Skeletal muscle satellite cell (primary cell): Measurements from ENCODE around the gene PRDM13.

Experiments used
- H3K27me3 ChIP-seq: 2 replicates; pipeline ENCODE4 v1.7.0; 2013; ENCODE audit warnings: low read length; ENCODE audit not compliant: control insufficient read depth, insufficient read depth
- H3K36me3 ChIP-seq: 2 replicates; pipeline ENCODE4 v1.7.0; 2013; ENCODE audit warnings: mild to moderate bottlenecking, control low read depth, low read length; ENCODE audit not compliant: insufficient read depth
- H3K4me1 ChIP-seq: 2 replicates; pipeline ENCODE4 v1.7.0; 2013; ENCODE audit warnings: low read length; ENCODE audit not compliant: control insufficient read depth, insufficient read depth
- H3K4me2 ChIP-seq: 2 replicates; pipeline ENCODE4 v1.7.0; 2013; ENCODE audit warnings: mild to moderate bottlenecking, low read length
- H3K4me3 ChIP-seq: 2 replicates; pipeline ENCODE4 v1.7.0; 2013; ENCODE audit warnings: low read length
- H3K9ac ChIP-seq: 2 replicates; pipeline ENCODE4 v1.7.0; 2013; ENCODE audit warnings: mild to moderate bottlenecking, low read depth, low read length, moderate library complexity
- H3K9me3 ChIP-seq: replicated peaks from 2 replicates; pipeline ENCODE4 v1.7.0; 2013; ENCODE audit warnings: mild to moderate bottlenecking, control low read depth, low read length

Gene PRDM13

DNA sequence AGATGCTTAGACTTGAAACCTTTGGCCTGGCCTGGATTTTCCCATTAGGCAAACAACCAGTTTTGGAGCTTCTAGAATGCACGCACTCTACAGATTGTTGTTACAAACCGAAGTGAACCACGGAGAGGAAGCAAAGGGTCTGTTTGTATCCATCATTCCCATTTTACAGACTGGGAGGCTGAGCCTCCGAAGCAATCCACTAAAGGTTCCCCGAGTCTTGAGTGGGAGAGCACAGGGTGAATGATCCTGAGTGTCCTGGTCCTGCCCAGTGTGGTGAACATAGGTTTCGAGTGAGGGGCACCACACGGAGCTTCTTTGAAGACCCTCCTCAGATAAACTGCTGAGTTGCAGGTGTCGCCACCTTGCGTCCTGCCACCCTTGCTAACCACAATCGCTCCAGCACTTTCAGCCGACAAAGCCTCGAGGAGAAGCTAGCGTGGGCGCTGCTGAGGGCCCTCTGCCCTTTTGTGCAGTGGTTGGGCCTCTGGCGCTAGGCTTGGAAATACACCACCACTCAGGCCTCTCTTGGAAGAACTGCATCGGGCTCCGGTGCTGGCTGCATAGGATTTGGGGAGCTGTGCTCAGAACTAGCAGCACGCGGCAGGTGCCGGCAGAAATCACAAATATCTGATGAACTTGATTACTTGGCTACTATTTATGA, 1.4 kb upstream of the PRDM13 start:
- Histone ChIP-seq H3K4me1 (peaks cover 13% of the 10 kb centered on the region), H3K4me2 (no peak overlapping the region), H3K9ac (no peak overlapping the region), H3K27me3 (peaks cover 99% of the 10 kb centered on the region), H3K4me3 (no peak overlapping the region), H3K9me3 (no peaks in the 10 kb centered on the region), H3K36me3 (no peaks in the 10 kb centered on the region)

- Histone ChIP-seq H3K9me3 (no peaks in the 10 kb centered on the region), H3K4me3 (no peak overlapping the region)
Observed at GRCh38 chr6:99605911-99606655, 550 bp upstream of the PRDM13 start.

GRCh38 chr6:99607416-99608036, 893 bp downstream of the PRDM13 start:
- Histone ChIP-seq H3K27me3 (peaks cover 100% of the 10 kb centered on the region), H3K4me3 (no peak overlapping the region), H3K9me3 (no peaks in the 10 kb centered on the region), H3K4me2 (no peak overlapping the region), H3K9ac (no peak overlapping the region), H3K36me3 (no peaks in the 10 kb centered on the region), H3K4me1 (peaks cover 13% of the 10 kb centered on the region)

More at GRCh38 chr6:99605911-99606655, 550 bp upstream of the PRDM13 start:
- Histone ChIP-seq H3K36me3 (no peaks in the 10 kb centered on the region), H3K27me3 (peaks cover 100% of the 10 kb centered on the region), H3K9ac (no peak overlapping the region), H3K4me2 (no peak overlapping the region), H3K4me1 (peaks cover 13% of the 10 kb centered on the region)

DNA sequence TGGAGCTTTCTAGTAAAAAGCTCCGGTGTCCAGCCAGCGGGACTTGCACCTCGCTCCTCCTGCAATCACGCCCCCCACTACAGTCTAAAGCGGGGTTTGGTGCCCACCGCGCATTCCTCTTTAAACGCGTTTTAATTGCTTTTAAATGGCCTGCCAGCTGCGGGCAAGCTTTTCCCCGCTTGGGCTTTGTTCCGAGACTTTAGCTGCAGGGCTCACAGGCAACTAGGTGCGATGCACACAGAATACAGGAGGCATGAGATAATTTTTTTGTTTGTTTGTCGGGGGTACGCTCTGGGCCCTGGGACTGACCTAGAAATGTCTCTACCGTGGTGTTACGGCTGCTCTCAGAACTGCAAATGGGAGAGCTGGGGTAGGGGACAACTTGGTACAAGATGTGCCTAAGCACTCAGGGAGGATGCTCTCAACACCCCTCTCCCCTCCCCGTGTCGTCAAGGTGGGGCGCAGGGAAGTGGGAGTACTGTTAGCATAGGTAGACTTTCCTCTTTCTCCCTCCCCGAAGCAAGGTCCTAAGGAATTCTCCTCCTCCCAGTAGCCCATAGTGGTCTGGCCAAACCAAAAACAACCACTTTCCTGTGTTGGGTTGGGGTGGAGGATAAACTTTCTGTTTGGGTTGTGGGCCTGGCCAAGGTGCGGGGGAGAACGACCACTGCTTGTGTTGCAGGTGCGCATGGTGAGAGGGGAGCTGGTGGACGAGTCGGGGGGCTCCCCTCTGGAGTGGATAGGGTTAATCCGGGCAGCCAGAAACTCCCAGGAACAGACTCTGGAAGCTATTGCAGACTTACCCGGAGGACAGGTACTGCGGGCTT, 1.6 kb downstream of the PRDM13 start:
- peaks cover 100% of the 10 kb centered on the region for H3K27me3 ChIP-seq
- H3K9ac ChIP-seq: no peak overlapping the region
- peaks cover 13% of the 10 kb centered on the region for H3K4me1 ChIP-seq
- no peak overlapping the region for H3K4me3 ChIP-seq
- no peaks in the 10 kb centered on the region for H3K9me3 ChIP-seq
- no peaks in the 10 kb centered on the region for H3K36me3 ChIP-seq
- H3K4me2 ChIP-seq: no peak overlapping the region

DNA sequence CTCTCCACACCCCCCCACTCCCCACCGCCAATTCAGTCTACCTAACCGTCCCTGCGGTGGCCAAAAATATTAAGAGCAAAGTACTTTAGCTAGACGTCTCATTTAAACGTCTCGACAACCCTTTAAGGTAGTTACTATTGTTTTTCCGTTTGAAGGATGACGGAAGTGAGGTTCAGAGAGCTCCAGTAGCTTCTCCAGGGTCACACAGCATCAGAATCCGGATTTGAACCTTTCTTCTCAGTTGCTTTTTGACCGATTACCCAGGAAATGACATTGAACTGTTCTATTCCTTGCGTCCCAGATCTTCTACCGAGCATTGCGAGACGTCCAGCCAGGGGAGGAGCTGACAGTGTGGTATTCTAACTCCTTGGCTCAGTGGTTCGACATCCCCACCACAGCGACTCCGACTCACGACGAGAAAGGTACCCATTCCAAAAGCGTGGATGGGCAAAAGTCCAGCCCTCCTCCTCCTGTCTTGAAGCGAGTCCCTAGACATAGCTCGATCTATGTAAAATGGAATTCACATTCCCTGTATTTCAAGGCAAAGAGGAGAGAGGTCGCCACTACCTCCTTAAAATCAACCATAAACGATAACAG, 2.4 kb downstream of the PRDM13 start:
- peaks cover 96% of the 10 kb centered on the region for H3K27me3 ChIP-seq
- H3K4me1 ChIP-seq: peaks cover 10% of the 10 kb centered on the region
- no peak overlapping the region for H3K4me3 ChIP-seq
- H3K9ac ChIP-seq: no peak overlapping the region
- H3K4me2 ChIP-seq: no peak overlapping the region
- no peaks in the 10 kb centered on the region for H3K9me3 ChIP-seq
- no peaks in the 10 kb centered on the region for H3K36me3 ChIP-seq

GRCh38 chr6:99609905-99610489, 3.4 kb downstream of the PRDM13 start:
- Histone ChIP-seq H3K4me2 (no peak overlapping the region), H3K4me3 (no peak overlapping the region), H3K27me3 (peaks cover 96% of the 10 kb centered on the region), H3K36me3 (no peaks in the 10 kb centered on the region), H3K9me3 (no peaks in the 10 kb centered on the region), H3K9ac (no peak overlapping the region), H3K4me1 (peaks cover 15% of the 10 kb centered on the region)

- Histone ChIP-seq H3K4me3 (no peak overlapping the region), H3K9me3 (no peaks in the 10 kb centered on the region), H3K4me2 (no peak overlapping the region), H3K27me3 (peaks cover 96% of the 10 kb centered on the region), H3K36me3 (no peaks in the 10 kb centered on the region), H3K4me1 (peaks cover 15% of the 10 kb centered on the region), H3K9ac (no peak overlapping the region)
Observed at GRCh38 chr6:99611148-99611547, 4.5 kb downstream of the PRDM13 start.

DNA sequence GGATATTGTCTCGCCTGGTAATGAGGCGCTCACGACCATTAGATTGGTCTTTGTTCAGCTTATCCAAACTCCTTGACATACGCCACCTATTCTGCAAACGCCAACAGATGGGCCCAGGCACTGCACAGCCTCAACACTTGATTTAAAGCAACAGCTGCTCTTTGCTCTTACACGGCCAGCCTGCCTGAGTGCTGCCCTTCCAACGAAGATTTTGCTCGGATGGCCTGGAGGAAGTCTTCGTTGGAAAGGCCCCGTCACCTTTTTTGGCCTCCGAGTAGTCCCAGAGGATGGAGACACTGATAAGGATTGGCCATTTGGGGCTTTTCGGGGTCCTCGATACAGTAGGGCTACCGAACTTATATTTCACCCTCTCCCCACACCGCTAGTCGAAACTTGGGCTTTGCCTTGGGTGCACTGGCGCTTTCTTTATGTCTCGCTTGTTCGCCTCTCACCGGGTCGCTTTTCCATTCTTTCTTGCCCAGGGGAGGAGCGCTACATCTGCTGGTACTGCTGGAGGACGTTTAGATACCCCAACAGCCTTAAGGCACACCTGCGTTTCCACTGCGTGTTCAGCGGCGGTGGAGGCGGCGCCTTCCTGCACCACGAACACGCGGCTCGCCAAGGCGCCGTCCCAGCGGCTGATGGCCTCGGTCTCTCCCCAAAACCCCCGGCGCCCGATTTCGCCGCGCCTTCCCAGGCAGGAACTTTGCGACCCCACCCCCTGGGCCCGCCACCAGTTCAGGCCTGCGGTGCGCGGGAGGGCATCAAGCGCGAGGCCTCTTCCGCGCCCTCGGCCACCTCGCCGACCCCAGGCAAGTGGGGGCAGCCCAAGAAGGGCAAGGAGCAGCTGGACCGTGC, 6.1 kb downstream of the PRDM13 start:
- Histone ChIP-seq H3K4me2 (peak overlapping the region; percentile 75), H3K27me3 (peaks cover 96% of the 10 kb centered on the region), H3K9ac (no peak overlapping the region), H3K4me1 (peaks cover 15% of the 10 kb centered on the region), H3K4me3 (peak overlapping the region; percentile 64), H3K36me3 (no peaks in the 10 kb centered on the region), H3K9me3 (no peaks in the 10 kb centered on the region)

GRCh38 chr6:99613409-99613704, 6.7 kb downstream of the PRDM13 start:
- peak overlapping the region; percentile 64 for H3K4me3 ChIP-seq
- H3K9ac ChIP-seq: no peak overlapping the region
- peak overlapping the region; percentile 75 for H3K4me2 ChIP-seq
- H3K36me3 ChIP-seq: no peaks in the 10 kb centered on the region
- H3K9me3 ChIP-seq: no peaks in the 10 kb centered on the region
- H3K4me1 ChIP-seq: peaks cover 15% of the 10 kb centered on the region
- H3K27me3 ChIP-seq: peaks cover 96% of the 10 kb centered on the region

- Histone ChIP-seq H3K4me3 (peak overlapping the region; percentile 64), H3K36me3 (no peaks in the 10 kb centered on the region), H3K9ac (no peak overlapping the region), H3K4me2 (peak overlapping the region; percentile 75), H3K27me3 (peaks cover 96% of the 10 kb centered on the region), H3K4me1 (peaks cover 15% of the 10 kb centered on the region), H3K9me3 (no peaks in the 10 kb centered on the region)
Observed at GRCh38 chr6:99613705-99614429, 7.2 kb downstream of the PRDM13 start.
